ENCODE data around the gene RASGRP3. TPM values are rescaled to one million over a fixed set of nuclear protein-coding genes. Genes with fewer than 3 reads are reported as not detected.

Gene RASGRP3
- total RNA-seq, 2 experiments from 2014 or later, result 6.3 to 8.4 TPM

GRCh38 chr2:33521791-33522281 lies 45.4 kb downstream of the RASGRP3 start:
- Mint-ChIP-seq H3K27me3 (no peaks in the 10 kb centered on the region), H3K27ac (no peak overlapping the region), H3K4me3 (no peak overlapping the region), H3K36me3 (ENCODE audit: low read depth) (peaks cover 7% of the 10 kb centered on the region), H3K4me1 (peaks cover 9% of the 10 kb centered on the region), H3K9me3 (no peaks in the 10 kb centered on the region)
- no peak for DNase-seq
- ChIA-PET CTCF (no interaction called here), POLR2A (no interaction called here)

- CTCF ChIA-PET, result no interaction called here
- H3K4me1 Mint-ChIP-seq, result peaks cover 9% of the 10 kb centered on the region
- POLR2A ChIA-PET, result no interaction called here
These were observed 46.1 kb downstream of the RASGRP3 start for GRCh38 chr2:33522576-33522975.

DNA sequence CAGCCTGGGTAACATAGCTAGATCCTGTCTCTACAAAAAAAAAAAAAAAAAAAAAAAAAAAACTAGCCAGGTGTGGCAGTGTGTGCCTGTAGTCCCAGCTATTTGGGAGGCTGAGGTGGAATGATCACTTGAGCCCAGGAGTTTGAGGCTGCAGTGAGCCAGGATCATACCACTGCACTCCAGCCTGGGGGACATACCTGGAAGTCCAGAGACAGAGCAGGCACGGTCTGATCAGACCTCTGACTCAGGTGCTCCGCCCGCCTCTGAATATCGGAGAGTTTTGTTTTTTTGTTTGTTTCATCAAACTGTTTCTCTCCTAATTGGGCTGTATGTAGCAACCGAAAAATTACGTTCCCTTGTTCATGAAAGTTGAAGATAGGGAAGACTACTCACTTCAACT lies 49.2 kb downstream of the RASGRP3 start:
- Mint-ChIP-seq H3K27me3 (no peaks in the 10 kb centered on the region), H3K27ac (no peak overlapping the region), H3K4me3 (no peak overlapping the region), H3K36me3 (ENCODE audit: low read depth) (peaks cover 17% of the 10 kb centered on the region), H3K4me1 (peaks cover 11% of the 10 kb centered on the region), H3K9me3 (no peaks in the 10 kb centered on the region)
- ChIA-PET POLR2A (no interaction called here), CTCF (interaction anchor here (1.1 kb wide), 1 partner anchor 50 kb away, joined by 3 read pairs; no protein-coding TSS in a partner anchor)
- no peak for DNase-seq

More at GRCh38 chr2:33522576-33522975, 46.1 kb downstream of the RASGRP3 start:
- H3K4me3 Mint-ChIP-seq, result no peak overlapping the region
- H3K27me3 Mint-ChIP-seq, result no peaks in the 10 kb centered on the region
- H3K27ac Mint-ChIP-seq, result no peak overlapping the region
- no peaks in the 10 kb centered on the region for H3K9me3 Mint-ChIP-seq
- peaks cover 9% of the 10 kb centered on the region for H3K36me3 Mint-ChIP-seq (ENCODE audit: low read depth)
- DNase-seq, result no peak

DNA sequence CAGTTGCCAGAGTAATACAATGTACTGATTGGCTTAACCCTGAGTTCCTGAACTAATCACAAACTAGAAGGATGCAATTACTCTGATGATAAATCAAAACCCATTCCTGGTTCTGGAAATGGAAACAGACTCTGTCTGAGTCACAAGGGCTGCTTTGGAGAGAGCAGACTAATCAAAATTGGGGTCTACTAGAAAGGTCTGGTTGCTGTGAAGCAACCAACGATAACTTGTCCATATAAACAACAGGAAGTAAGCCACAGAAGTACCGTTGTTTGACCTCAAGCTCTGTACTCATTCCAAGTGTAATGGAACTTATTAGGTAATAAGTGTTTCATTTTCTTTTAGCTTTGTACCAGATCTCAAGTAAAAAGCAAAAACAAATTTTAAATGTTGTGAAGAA lies 49.7 kb downstream of the RASGRP3 start:
- H3K36me3 Mint-ChIP-seq (ENCODE audit: low read depth), result peaks cover 17% of the 10 kb centered on the region
- no peaks in the 10 kb centered on the region for H3K9me3 Mint-ChIP-seq
- CTCF ChIA-PET, result interaction anchor here (1.1 kb wide), 1 partner anchor 50 kb away, joined by 3 read pairs; no protein-coding TSS in a partner anchor
- POLR2A ChIA-PET, result no interaction called here
- no peak overlapping the region for H3K27ac Mint-ChIP-seq
- no peak for DNase-seq
- peaks cover 11% of the 10 kb centered on the region for H3K4me1 Mint-ChIP-seq
- H3K27me3 Mint-ChIP-seq, result no peaks in the 10 kb centered on the region
- no peak overlapping the region for H3K4me3 Mint-ChIP-seq

- no peak overlapping the region for H3K27ac Mint-ChIP-seq
- CTCF ChIA-PET, result no interaction called here
- no peak for DNase-seq
- POLR2A ChIA-PET, result no interaction called here
- H3K4me3 Mint-ChIP-seq, result no peak overlapping the region
- peaks cover 17% of the 10 kb centered on the region for H3K36me3 Mint-ChIP-seq (ENCODE audit: low read depth)
- peaks cover 11% of the 10 kb centered on the region for H3K4me1 Mint-ChIP-seq
- H3K27me3 Mint-ChIP-seq, result no peaks in the 10 kb centered on the region
- no peaks in the 10 kb centered on the region for H3K9me3 Mint-ChIP-seq
These were observed 50.5 kb downstream of the RASGRP3 start for GRCh38 chr2:33526921-33527320.

DNA sequence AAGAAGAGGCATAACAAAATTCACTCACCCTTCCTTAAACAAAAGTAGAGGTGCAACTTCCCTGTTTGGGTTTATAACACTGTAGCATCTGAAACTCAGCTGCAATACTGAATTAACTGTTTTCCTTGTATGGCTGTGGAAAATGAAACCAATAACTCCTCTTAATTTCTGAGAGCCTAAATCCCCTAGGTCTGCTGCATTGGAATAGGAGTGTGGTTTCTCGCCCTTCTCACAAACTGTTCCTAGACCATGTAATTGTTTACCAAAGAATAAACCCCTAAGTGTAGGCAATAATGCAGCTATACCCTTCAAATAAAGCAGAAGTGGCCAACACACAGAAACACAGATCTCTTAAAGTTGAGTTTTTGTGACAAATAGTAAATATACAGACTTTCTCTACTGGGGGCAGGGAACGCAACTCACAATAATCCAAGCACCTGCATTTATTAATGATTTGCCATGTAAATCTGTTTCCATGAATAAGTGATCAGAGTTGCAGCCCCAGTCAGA lies 52.0 kb downstream of the RASGRP3 start:
- Mint-ChIP-seq H3K27ac (no peak overlapping the region), H3K36me3 (ENCODE audit: low read depth) (peaks cover 13% of the 10 kb centered on the region), H3K9me3 (no peaks in the 10 kb centered on the region), H3K4me3 (no peak overlapping the region), H3K27me3 (no peaks in the 10 kb centered on the region), H3K4me1 (peaks cover 11% of the 10 kb centered on the region)
- POLR2A ChIA-PET, result no interaction called here
- no peak for DNase-seq
- CTCF ChIA-PET, result no interaction called here

GRCh38 chr2:33529771-33530481 lies 53.5 kb downstream of the RASGRP3 start:
- no peak for DNase-seq
- Mint-ChIP-seq H3K9me3 (no peaks in the 10 kb centered on the region), H3K4me3 (no peak overlapping the region), H3K27me3 (no peaks in the 10 kb centered on the region), H3K27ac (no peak overlapping the region), H3K36me3 (ENCODE audit: low read depth) (peaks cover 13% of the 10 kb centered on the region), H3K4me1 (peaks cover 11% of the 10 kb centered on the region)
- CTCF ChIA-PET, result interaction anchor here (0.6 kb wide), 1 partner anchor 151 kb away, joined by 5 read pairs; no protein-coding TSS in a partner anchor
- POLR2A ChIA-PET, result no interaction called here

DNA sequence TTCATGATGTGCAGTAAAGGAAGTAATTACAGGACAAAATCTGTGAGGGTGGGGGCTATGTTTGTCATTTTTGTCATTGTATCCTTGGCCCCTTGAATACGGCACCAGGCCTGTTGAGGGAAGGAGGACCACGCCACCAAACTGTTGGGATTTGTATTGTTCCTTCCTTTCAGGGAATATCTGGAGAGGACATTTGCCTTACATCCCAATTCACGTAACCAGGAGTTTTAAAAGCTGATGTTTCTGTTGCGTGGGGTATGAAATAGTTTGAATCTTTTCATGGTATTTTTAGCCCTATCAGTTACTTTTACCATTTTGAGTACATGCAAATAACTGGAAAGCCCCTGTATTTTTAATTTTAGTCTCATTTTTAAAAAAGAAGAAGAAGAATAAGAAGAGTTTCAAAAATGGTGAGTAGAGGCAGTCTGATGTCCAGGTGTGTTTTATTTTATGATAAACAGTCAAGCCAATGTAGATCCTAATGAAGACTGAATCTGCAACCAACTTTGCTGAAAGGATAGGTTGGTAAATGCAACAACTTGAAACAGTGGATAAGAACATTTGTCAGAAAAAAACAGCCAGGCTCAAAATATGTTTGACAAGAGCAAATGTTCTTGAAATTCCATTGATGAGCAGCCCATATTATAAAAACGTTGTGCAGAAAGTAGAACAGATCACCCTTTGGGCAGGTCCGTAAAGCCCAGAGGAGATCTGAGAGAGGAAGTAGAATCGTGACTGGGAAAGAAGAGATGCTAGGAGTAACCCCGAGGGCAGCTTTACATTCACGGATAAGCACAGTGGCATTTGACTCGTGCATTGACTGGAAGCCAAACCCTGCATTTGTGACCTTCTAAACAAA lies 54.5 kb downstream of the RASGRP3 start:
- Mint-ChIP-seq H3K4me3 (no peak overlapping the region), H3K27me3 (no peaks in the 10 kb centered on the region), H3K36me3 (ENCODE audit: low read depth) (peaks cover 15% of the 10 kb centered on the region), H3K4me1 (peaks cover 8% of the 10 kb centered on the region), H3K9me3 (no peaks in the 10 kb centered on the region), H3K27ac (no peak overlapping the region)
- CTCF ChIA-PET, result no interaction called here
- POLR2A ChIA-PET, result no interaction called here
- DNase-seq, result no peak

GRCh38 chr2:33531549-33532059 lies 55.2 kb downstream of the RASGRP3 start:
- no peak overlapping the region for H3K4me3 Mint-ChIP-seq
- CTCF ChIA-PET, result no interaction called here
- H3K9me3 Mint-ChIP-seq, result no peaks in the 10 kb centered on the region

DNA sequence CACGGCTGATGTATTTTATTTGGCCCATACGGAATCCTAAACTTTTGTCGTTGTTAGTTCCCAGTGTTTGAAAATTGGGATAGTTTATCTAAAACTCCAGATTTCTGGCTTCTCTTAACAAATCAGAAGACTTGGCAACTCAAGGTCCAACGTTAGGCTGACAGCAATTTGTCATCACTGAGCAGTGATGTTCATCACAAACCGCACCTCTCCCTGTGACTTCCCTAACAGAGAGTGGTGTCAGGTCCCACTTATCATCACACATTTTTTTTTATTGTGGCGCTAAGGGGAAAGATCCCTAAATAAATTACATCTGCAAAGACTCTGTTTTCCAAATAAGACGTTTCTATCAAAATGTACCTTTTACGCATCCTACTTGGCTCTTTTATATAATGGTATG lies 55.7 kb downstream of the RASGRP3 start:
- Mint-ChIP-seq H3K27me3 (no peaks in the 10 kb centered on the region), H3K36me3 (ENCODE audit: low read depth) (peaks cover 17% of the 10 kb centered on the region)
- CTCF ChIA-PET, result no interaction called here

More at GRCh38 chr2:33531549-33532059, 55.2 kb downstream of the RASGRP3 start:
- POLR2A ChIA-PET, result no interaction called here
- Mint-ChIP-seq H3K36me3 (ENCODE audit: low read depth) (peaks cover 17% of the 10 kb centered on the region), H3K27me3 (no peaks in the 10 kb centered on the region), H3K27ac (no peak overlapping the region), H3K4me1 (peaks cover 2% of the 10 kb centered on the region)
- no peak for DNase-seq

DNA sequence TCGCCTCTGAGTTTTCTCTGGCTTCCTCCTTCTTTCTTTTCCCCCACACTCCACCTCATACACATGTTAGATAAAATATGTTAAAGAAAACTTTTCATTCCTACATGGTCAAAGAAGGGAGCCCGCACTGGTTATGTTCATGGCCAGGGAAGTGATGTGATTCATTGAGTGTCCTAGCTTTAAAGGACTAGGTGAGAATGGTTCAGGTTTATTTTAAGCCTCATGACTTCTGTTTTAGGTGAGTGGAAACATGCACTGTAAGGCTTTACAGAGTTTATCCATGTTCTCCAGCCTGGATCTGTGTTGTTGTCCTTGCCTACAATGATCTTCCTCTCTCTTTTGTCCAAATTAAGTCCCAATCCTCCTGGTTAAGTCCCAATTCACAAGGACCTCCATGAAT lies 56.5 kb downstream of the RASGRP3 start:
- H3K27ac Mint-ChIP-seq, result no peak overlapping the region
- POLR2A ChIA-PET, result no interaction called here
- no peaks in the 10 kb centered on the region for H3K9me3 Mint-ChIP-seq
- no peaks in the 10 kb centered on the region for H3K4me1 Mint-ChIP-seq
- H3K27me3 Mint-ChIP-seq, result no peaks in the 10 kb centered on the region
- no peak for DNase-seq
- peaks cover 9% of the 10 kb centered on the region for H3K36me3 Mint-ChIP-seq (ENCODE audit: low read depth)
- no peak overlapping the region for H3K4me3 Mint-ChIP-seq
- CTCF ChIA-PET, result interaction anchor here (0.6 kb wide), 1 partner anchor 112 kb away, joined by 3 read pairs; no protein-coding TSS in a partner anchor

More for the DNA sequence above, 55.7 kb downstream of the RASGRP3 start:
- POLR2A ChIA-PET, result no interaction called here
- H3K27ac Mint-ChIP-seq, result no peak overlapping the region
- H3K9me3 Mint-ChIP-seq, result no peaks in the 10 kb centered on the region
- peaks cover 2% of the 10 kb centered on the region for H3K4me1 Mint-ChIP-seq
- no peak overlapping the region for H3K4me3 Mint-ChIP-seq
- no peak for DNase-seq

DNA sequence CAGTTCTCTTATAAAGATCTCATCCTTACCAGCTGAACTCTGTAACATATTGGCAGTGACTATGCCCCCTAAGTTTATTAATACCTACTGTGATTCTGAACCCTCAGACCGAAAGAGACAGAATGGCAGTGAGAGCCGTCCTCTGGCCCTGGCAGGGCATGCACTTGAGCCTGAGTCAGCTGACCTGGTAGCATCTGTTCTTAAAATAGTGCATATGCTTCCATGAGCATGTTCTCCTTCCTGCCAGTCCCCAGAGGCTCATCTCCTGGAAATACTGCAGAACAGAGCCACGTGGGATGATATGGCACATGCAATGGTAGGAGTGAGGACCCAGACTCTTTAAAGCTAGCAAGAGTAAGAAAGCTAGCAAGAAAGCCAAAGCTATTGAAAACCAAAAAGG lies 59.0 kb downstream of the RASGRP3 start:
- no peak for DNase-seq
- no peaks in the 10 kb centered on the region for H3K9me3 Mint-ChIP-seq
- peaks cover 5% of the 10 kb centered on the region for H3K36me3 Mint-ChIP-seq (ENCODE audit: low read depth)
- H3K27me3 Mint-ChIP-seq, result no peaks in the 10 kb centered on the region
- POLR2A ChIA-PET, result no interaction called here
- no peaks in the 10 kb centered on the region for H3K4me1 Mint-ChIP-seq
- H3K27ac Mint-ChIP-seq, result no peak overlapping the region
- CTCF ChIA-PET, result interaction anchor here (0.6 kb wide), 1 partner anchor 52 kb away, joined by 3 read pairs; no protein-coding TSS in a partner anchor
- H3K4me3 Mint-ChIP-seq, result no peak overlapping the region

DNA sequence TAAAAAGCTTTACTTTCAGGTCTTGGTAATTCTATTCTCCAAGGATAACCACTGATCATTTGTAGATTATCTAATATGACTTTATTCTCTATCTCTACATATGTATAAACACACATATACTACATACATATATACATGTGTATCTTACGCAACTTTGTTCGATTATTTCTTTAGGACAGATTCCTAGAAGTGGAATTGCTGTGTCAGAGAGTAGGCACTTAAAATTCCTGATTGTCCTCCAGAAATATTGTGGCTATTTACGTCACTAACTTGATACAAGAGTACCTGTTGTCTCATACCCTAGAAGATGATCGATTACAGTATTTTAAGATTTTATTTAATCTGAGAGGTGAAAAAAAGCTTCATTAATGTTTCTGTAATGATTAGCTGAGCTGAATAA lies 64.8 kb downstream of the RASGRP3 start:
- Mint-ChIP-seq H3K27me3 (no peaks in the 10 kb centered on the region), H3K9me3 (no peaks in the 10 kb centered on the region), H3K27ac (no peak overlapping the region), H3K36me3 (ENCODE audit: low read depth) (peaks cover 11% of the 10 kb centered on the region), H3K4me1 (no peaks in the 10 kb centered on the region), H3K4me3 (no peak overlapping the region)
- DNase-seq, result no peak
- ChIA-PET POLR2A (no interaction called here), CTCF (no interaction called here)
